Ramos (cell line): Measurements from ENCODE around the gene PDK3.

Experiments used
- in situ Hi-C: fragments of 300-500 bp; cut with MboI; formaldehyde crosslinking; loops from one replicate; pipeline ENCODE4 v1.14.3; 2022; ENCODE audit warnings: low sequenced_read_pairs; ENCODE audit not compliant: unreplicated experiment

Gene PDK3

GRCh38 chrX:24480400-24480865 is 15.3 kb downstream of the PDK3 start:
- in situ Hi-C loops, result no loop called here

- in situ Hi-C loops, result no loop called here
Observed at GRCh38 chrX:24482823-24483415, 17.8 kb downstream of the PDK3 start.

GRCh38 chrX:24483596-24483995 is 18.5 kb downstream of the PDK3 start:
- in situ Hi-C loops, result no loop called here

GRCh38 chrX:24485323-24485722 is 20.2 kb downstream of the PDK3 start:
- in situ Hi-C loops, result no loop called here

GRCh38 chrX:24485976-24486680 is 21.0 kb downstream of the PDK3 start:
- in situ Hi-C loops, result no loop called here

- in situ Hi-C loops, result no loop called here
Observed at GRCh38 chrX:24487571-24487970, 22.5 kb downstream of the PDK3 start.

- in situ Hi-C loops, result no loop called here
Observed at GRCh38 chrX:24491741-24492140, 26.7 kb downstream of the PDK3 start.

- in situ Hi-C loops, result no loop called here
Observed at GRCh38 chrX:24493740-24494581, 28.9 kb downstream of the PDK3 start.

- in situ Hi-C loops, result no loop called here
Observed at GRCh38 chrX:24494647-24495075, 29.6 kb downstream of the PDK3 start.

- in situ Hi-C loops, result no loop called here
Observed at GRCh38 chrX:24495700-24496099, 30.6 kb downstream of the PDK3 start.

GRCh38 chrX:24498181-24498580 is 33.1 kb downstream of the PDK3 start:
- in situ Hi-C loops, result no loop called here

GRCh38 chrX:24498975-24499374 is 33.9 kb downstream of the PDK3 start:
- in situ Hi-C loops, result no loop called here

GRCh38 chrX:24506082-24506481 is 41.0 kb downstream of the PDK3 start:
- in situ Hi-C loops, result loop anchor here (10.0 kb wide), 1 partner anchor 111 kb away; no protein-coding TSS in a partner anchor

GRCh38 chrX:24508375-24508774 is 43.3 kb downstream of the PDK3 start:
- in situ Hi-C loops, result loop anchor here (10.0 kb wide), 1 partner anchor 114 kb away; no protein-coding TSS in a partner anchor

- in situ Hi-C loops, result no loop called here
Observed at GRCh38 chrX:24513416-24513815, 48.3 kb downstream of the PDK3 start.

- in situ Hi-C loops, result no loop called here
Observed at GRCh38 chrX:24515447-24515846, 50.4 kb downstream of the PDK3 start.

GRCh38 chrX:24520472-24520871 is 55.4 kb downstream of the PDK3 start:
- in situ Hi-C loops, result no loop called here

GRCh38 chrX:24525455-24525854 is 60.4 kb downstream of the PDK3 start:
- in situ Hi-C loops, result no loop called here

- in situ Hi-C loops, result no loop called here
Observed at GRCh38 chrX:24526616-24527015, 61.5 kb downstream of the PDK3 start.

GRCh38 chrX:24528605-24529004 is 63.5 kb downstream of the PDK3 start:
- in situ Hi-C loops, result no loop called here

- in situ Hi-C loops, result no loop called here
Observed at GRCh38 chrX:24536551-24536950, 71.5 kb downstream of the PDK3 start.
